ENCODE data around the gene SPOCK1.
"Not testable (repeated sequence)": the region's sequence is repeated elsewhere in the genome, so short reads cannot be mapped to it uniquely, and the experiment has no call there.

The SPOCK1 gene

DNA sequence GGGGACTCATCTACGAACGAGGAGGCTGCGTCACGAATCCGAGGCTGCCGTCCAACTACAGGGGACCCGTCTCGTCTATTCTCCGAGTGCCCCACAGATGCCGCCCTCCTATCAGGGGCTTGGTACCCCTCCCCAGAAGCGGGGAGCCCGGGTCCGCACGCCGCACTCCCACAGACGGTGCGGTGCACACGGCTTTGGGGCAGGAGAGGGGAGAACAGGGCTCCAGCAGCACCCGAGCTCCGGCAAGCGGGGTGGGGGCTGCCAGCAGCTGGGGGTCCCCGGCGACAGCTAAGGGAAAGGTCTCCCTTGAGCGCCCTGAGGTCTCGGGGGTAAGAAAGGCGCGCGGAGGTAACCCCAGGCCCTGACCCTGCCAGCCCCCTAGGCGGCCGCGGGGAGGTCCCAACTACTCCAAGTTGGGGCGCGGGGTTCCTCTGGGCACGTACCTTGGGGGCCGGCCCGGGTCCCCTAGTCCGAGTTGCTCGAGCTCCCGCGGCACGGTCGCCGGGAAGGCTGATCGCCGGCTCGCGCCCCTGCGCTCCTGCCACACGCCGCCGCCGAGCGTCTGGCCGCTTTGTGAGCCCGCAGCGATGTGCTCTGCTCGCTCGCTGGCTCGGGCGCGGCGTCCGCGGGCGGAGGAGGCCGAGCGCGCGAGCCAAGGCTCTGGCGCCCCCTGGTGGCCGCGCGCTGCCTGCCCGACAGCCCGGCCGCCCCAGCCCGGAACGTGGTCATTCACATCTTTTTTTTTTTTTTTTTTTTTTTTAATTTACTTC is at the start of gene SPOCK1:
TSS of gene SPOCK1 (minus strand) at position 591 of the 770 bp plus-strand sequence.
- DNase-seq, result peak; percentile 36

DNA sequence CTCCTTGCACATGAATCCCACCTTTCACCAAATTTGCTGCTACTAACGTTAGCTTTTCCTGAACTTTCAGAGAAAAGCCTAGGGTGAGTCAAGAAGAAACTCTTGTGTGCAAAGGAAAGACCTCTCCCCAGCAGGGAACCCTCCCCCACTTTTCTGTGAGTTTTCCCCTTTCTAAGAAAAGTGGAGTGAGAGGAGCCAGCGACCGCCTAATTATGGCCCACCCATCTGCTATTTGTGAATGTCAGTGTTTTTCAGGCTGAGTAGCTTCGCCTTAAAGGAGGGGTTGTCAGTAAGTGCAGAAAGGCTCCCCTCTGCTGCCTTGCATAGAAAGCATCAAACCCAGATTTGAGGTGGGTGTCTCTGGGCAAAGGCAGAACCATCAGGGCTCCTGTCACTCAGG is 46.8 kb upstream of the SPOCK1 start:
- DNase-seq, result no peak

DNA sequence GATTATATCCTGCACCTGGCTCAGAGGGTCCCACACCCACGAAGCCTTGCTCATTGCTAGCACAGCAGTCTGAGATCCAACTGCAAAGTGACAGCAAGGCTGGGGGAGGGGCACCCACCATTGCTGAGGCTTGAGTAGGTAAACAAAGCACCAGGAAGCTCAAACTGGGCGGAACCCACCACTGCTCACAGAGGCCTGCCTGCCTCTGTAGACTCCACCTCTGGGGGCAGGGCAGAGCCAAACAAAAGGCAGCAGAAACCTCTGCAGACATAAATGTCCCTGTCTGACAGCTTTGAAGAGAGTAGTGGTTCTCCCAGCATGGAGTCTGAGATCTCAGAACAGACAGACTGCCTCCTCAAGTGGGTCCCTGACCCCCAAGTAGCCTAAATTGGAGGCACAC is 36.3 kb upstream of the SPOCK1 start:
- DNase-seq, result not testable (repeated sequence)

DNA sequence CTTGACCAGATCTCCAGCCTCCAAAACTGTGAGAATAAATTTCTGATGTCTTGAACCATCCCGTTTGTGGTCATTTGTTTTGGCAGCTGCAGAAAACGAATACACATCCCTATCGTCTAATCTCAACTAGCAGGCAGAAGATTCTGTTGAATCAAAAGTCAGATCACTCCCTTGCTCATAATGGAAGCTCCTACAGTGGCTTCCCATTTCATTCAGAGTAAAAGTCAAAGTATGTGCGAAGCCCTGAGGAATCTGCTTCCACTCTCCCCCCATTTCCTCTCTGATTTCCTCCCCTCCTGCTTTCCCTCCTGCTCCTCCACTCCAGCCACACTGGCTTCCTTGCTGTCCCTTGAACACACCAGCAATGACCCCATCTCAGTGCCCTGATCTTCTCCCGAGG is 34.8 kb upstream of the SPOCK1 start:
- DNase-seq, result no peak

- no peak for DNase-seq
These were observed 32.1 kb upstream of the SPOCK1 start for GRCh38 chr5:137531266-137531665.

GRCh38 chr5:137521246-137521645 is 22.1 kb upstream of the SPOCK1 start:
- DNase-seq, result no peak

DNA sequence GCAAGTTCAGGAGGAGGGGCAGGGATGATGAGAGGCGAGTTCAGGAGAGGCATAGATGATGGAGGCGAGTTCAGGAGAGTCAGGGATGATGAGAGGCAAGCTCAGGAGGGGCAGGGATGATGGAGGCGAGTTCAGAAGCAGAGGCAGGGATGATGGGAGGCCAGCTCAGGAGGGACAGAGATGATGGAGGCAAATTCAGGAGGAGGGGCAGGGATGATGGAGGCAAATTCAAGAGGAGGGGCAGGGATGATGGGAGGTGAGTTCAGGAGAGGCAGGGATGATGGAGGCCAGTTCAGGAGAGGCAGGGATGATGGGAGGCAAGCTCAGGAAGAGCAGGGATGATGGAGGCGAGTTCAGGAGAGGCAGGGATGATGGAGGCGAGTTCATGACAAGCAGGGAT is 17.8 kb upstream of the SPOCK1 start:
- no peak for DNase-seq

GRCh38 chr5:137516251-137516797 is 17.2 kb upstream of the SPOCK1 start:
- no peak for DNase-seq

DNA sequence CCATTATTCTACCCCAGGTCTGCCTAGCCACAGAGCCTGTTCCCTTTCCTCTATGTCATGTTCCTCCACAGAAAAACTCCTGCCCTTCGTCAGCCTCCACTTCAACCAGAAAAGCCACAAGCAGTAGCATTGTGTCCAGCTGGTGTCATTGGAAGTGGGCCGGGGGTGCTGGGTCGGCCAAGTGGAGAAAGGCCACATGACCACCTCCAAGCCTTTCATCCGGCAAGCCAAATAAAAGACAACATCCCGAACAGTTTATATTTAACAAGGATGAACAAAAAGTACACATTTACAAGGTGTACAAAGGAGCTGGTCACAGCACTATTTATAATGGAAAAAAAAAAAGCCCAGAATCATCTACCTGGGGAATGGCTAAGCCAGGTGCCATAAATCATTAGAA is 16.1 kb upstream of the SPOCK1 start:
- DNase-seq, result no peak

DNA sequence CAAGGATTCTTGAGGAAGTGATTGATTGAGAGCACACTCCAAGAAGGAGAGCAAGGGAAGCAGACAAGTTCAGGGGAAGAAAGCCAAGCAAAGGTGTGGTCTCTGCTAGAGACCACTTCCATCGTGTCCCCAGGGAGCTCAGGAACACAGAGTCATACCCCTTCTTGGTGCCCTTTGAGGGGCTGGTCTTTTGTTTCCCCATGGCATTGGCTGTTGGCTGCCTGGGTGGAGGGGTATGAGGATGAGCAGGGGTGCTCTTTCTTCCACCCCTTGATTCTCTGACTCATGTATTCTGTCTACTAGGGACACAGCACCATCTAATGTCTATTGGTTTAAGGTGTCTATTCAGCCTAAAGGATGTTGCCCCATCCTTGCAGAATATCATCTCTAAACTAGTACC is 11.5 kb upstream of the SPOCK1 start:
- no peak for DNase-seq

- no peak for DNase-seq
These were observed 8.0 kb upstream of the SPOCK1 start for GRCh38 chr5:137507150-137507549.

DNA sequence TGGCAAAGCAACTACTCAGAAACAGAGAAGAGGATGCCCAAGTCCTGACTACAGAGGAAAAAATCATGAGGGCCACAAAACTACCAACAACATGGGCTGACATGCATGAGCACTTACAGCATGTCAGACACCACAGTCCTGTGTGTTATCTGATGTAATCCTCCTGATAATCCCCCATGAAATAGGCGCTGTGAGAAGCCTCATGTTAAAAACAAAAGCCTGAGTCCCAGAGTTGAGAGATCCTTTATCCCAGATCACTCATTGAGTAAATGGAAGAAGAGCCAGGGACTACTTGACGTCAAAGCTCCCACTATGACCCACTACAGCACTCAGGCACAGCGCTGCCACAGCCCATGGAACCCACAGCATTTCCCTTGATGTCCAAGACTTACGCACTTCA is 7.2 kb upstream of the SPOCK1 start:
- no peak for DNase-seq

DNA sequence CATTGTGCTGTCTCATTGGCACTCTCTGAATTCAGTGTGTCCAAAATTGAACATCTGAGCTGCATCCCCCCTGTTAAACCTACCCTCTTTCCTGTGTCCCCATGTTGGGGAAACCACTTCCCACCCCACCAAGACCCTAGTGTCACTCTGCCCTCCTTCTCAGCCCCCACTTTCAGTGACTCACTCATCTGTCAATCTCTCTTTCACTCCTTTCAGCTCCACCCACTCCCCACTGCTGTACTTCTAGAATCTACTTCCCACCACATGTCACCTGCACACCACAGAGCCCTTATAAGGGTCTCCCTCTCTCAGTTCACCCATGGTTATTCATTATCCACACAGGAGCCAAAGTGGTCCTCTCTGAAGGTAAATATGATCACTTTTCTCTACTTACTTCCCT is 5.8 kb upstream of the SPOCK1 start:
- no peak for DNase-seq

- DNase-seq, result no peak
These were observed 4.3 kb upstream of the SPOCK1 start for GRCh38 chr5:137503456-137503855.

DNA sequence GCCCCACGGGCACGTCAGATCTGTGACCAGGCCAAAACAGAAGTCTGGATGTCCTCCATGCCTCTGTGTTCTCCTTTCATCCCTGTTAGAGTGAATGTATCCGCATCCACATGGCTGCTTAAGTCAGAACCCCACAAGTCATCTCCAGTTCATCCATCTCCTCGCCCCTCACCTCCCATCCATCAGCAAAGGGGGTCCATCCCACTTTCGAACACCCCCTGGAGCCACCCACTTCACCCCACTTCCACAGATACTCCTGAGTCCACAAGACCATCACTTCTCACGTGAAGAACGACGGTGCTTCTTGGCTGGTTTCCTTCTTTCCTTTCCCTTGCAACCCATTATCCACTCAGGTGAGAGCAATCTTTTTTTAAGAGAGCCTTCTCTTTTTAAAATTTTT is 3.5 kb upstream of the SPOCK1 start:
- no peak for DNase-seq

GRCh38 chr5:137501846-137502406 is 2.8 kb upstream of the SPOCK1 start:
- no peak for DNase-seq

DNA sequence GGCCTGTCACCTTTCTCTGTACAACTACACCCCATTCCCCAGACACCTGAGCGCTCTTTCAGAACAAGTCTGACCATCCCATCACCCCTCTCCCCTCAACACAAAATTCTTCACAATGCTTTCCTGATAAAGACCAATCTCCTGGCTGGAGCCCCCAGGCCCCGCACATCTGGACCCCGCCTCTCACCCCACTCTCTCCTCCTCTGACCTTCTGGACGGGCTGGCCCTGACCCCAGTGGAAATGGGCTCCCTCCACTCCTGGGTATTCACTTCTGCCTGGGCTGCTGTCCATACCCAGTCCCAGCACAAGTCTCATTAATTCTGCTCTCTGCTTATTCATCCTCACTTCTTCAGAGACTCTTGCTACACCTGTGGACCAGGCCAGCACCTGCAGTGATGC is 2.1 kb upstream of the SPOCK1 start:
- DNase-seq, result no peak

- DNase-seq, result no peak
These were observed 1.6 kb upstream of the SPOCK1 start for GRCh38 chr5:137500615-137501225.

DNA sequence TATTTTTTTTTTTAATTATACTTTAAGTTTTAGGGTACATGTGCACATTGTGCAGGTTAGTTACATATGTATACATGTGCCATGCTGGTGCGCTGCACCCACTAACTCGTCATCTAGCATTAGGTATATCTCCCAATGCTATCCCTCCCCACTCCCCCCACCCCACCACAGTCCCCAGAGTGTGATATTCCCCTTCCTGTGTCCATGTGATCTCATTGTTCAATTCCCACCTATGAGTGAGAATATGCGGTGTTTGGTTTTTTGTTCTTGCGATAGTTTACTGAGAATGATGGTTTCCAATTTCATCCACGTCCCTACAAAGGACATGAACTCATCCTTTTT is 351 bp upstream of the SPOCK1 start:
- not testable (repeated sequence) for DNase-seq

- no peak for DNase-seq
These were observed 808 bp downstream of the SPOCK1 start for GRCh38 chr5:137498301-137498735.

DNA sequence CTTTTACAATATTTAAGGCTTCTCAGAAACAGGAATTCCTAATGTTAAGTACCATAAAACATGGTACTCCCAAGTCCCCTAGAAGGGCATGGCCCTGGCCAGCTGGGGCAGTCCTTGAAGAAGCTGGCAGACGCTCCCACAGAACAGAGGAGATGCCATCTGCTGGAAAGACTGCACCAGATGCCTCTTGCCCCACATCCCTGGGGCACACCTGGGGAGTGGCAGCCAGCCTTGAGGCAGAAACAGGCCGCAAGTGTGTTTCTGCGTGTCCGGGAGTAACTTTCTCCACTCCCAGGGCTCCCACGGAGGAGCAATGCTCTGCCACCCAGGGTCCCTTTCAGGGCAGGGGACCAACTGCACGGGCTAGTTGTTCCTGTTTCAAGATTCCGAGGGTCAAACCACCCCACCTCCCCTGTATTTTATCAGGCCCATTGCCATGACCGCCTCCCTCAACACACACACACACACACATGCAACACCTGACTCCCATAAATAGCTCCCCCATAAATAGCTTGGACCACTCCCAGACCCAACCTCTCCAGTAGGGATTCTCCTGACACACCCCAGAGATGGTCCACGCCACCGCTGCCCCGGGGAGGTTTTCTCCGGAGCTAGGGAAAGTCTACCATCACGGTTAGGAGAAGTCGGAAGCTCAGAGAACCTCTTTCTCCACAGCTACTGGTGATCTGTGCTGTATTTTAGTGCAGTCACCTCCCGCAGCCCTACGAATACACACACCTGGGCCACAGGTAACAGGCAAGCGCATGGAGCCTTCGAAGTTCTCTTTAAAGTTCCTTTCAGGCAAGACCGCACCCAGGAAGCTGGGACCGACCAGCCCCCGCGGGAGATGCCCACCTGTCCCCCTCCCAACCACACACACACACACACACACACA is 1.5 kb downstream of the SPOCK1 start:
- no peak for DNase-seq

GRCh38 chr5:137496919-137497318 is 2.2 kb downstream of the SPOCK1 start:
- DNase-seq, result no peak

DNA sequence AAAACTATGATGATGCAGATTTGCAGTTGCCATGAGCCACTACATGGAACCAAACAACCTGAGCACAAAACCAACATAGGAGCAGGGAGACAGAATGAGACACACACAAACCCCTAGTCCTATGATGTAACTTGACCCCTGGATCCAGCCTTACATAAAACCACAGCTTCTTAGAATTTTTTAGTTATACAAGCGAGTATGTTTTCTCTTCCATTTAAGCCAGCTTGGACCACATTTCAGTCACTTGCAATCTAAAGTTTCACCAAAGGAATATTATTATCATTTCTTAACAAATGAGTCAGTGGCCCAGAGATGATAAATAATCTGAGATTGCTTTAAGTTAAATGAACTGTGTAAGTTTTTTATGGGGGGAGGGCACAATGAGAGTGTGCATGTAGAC is 6.8 kb downstream of the SPOCK1 start:
- no peak for DNase-seq

Data from CD4-positive, alpha-beta T cell treated with Interleukin-6 for 4 hours (primary cell).